GM19240 (cell line): ENCODE measurements around the gene MTX1.
A peak's percentile ranks its signal among the peaks of the same experiment; 100 is the strongest.
"Not testable (repeated sequence)": the region's sequence is repeated elsewhere in the genome, so short reads cannot be mapped to it uniquely, and the experiment has no call there.

Source experiments
- DNase-seq: peaks from one replicate; pipeline ENCODE4 v3.0.0; 2011; ENCODE audit warnings: low spot score; ENCODE audit not compliant: insufficient read length

Gene MTX1

DNA sequence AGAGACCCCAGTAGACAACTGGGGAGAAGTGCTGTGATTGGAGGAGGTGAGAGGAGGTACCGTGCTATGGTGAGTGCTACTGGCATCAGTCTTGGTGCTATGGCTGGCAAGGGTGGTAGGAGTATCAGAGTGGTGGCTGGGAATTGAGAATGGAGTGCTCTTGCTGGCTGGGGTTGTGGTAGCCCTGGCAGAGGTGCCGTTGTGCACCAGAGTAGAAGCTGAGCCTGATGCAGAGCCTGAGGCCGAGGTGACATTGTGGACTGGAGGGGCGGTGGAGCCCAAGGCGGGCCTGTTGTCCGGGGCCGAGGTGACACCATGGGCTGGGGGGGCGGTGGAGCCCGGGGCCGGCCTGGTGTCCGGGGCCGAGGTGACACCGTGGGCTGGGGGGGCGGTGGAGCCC is 20.2 kb upstream of the MTX1 start:
- DNase-seq, result no peak

DNA sequence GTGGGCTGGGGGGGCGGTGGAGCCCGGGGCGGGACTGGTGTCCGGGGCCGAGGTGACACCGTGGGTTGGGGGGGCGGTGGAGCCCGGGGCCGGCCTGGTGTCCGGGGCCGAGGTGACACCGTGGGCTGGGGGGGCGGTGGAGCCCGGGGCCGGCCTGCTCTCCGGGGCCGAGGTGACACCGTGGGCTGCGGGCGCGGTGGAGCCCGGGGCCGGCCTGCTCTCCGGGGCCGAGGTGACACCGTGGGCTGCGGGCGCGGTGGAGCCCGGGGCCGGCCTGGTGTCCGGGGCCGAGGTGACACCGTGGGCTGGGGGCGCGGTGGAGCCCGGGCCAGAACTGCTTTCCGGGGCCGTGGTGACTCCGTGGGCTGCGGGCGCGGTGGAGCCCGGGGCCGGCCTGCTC is 18.6 kb upstream of the MTX1 start:
- not testable (repeated sequence) for DNase-seq

DNA sequence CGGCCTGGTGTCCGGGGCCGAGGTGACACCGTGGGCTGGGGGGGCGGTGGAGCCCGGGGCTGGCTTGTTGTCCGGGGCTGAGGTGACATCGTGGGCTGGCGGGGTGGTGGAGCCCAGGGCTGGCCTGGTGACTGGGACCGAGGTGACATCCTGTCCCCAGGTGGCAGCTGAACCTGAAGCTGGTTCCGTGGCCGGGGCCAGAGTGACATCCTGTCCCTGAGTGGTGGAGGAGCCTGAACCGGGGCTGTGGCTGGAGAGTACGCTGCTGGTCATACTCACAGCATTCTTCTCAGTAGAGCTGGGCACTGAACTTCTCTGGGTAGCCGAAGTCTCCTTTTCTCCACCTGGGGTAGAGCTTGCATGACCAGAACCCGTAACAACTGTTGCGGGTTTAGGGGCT is 16.6 kb upstream of the MTX1 start:
- DNase-seq, result no peak

DNA sequence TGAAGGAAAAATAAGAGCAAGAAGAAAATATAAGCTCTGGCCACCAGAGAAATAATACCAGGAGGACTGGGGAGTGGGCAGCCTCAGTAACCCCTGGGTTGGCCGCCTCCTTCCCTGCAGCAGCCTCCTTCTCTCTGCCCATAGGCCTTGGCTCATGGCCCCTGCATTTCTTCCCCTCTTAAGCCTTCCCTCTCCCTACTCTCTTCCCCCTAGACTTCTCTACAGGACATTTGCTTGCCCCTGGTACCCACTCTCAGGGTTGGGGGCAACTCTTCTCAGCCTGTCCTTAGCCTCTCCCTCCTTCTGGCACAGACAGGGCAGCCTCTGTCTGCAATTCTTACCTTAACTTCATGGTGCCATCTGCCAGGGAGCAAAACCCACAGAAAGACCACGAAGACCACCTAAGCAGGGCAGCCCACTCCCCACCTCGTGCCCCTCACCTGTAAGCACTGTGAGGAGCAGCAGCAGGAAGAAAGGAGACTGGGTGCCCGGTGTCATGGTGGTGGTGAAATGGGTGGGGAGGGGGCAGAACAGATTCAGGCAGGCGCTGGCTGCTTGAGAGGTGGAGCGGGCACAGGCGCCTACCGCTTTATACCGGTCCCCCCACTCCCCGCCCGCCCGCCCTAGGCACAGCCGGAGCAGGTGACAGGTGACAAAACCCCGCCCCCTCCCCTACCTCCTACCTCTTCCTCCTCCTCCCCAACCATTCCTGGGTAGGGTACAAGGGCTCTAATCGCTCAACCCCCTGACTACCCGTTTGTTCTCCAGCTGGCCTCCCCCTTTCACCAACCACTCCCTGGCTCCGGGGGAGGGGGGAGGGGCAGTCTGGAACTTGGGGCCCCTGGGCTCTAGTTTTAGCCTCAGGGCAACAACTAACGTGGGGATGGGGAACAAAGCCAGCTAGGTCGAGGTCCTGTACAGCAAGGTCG is 15.9 kb upstream of the MTX1 start:
- DNase-seq, result no peak

DNA sequence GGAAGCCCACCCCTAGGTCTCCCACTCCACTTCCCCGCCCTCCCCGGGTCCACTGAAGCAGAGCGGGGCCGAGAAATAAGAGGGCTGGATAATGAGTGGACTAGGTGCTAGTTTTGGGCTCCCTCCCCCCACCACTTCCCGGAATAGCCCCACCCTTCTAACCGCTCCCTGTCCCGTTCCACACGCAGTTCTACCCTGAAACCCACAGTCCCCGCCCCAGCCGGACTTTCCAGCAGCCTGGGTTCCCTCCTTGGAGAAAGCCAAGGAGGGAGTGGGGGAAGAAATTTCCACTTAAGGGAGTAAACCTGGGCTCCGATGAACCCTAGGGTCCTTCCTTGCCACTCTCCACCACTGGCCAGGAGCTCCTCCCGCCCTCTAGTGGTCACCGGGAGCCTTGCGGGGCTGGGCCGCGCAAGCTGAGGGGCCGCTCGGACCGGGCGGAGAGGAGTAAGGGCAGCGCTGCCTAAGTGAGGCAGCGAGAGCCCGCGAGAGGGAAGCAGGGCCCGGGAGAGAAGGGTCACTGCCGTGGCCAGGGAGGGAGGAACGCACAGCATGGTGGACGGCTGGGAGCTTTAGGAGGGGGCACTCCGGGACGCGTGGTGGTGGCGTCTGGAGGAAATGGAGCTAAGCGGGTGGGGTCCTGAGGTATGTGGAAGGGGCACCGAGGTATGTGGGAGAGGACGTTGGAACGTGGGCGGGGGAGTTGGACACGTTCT is 15.1 kb upstream of the MTX1 start:
- DNase-seq, result peak; percentile 85

DNA sequence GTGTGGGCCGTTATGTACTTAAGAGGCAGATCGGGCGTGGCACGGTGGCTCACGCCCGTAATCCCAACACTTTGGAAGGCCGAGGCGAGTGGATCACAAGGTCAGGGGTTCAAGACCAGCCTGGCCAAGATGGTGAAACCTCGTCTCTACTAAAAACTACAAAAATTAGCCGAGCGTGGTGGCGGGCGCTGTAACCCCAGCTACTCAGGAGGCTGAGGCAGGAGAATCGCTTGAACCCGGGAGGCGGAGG is 14.6 kb upstream of the MTX1 start:
- DNase-seq, result not testable (repeated sequence)

DNA sequence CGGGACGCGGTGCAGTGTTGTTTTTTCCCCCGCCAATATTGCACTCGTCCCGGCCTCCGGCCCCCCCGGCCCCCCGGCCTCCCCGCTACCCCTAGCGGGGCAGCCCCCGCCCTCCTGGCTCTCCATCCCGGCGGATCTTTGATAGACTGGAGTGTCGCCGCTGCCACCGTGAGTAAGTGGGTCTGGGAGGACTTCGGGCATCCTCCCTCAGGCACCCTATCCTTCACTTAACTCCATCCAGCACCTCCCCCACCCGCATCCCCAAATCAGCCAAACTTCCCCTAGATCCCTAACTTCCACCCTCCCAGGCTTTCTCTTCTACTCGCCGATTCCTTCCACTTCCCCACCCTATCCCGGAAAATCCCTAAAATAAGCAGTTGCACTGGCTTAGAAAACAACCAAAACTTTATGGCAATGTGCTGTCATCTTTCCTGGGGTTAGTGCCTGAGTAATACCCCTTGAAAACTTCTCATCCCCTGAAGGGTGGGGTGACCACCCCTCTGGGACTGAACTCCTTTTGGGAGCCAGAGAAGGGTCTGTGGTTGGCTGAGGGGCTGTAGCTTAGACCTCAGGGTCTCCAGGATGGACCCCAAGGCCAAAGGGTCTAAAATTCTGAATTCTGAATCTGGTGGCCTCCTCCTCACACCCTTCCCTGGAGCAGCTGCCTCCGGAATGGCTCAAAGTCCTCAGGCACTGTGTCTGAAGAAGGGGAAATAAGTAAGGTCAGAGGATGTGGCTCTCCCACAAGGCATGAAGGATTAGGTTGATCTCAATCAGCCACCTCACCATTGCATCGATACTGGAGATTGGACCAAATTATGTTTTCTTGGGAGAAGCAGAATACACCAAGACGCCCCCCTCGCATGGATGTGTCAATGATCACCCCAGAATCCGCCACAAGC is 13.0 kb upstream of the MTX1 start:
- DNase-seq, result no peak

DNA sequence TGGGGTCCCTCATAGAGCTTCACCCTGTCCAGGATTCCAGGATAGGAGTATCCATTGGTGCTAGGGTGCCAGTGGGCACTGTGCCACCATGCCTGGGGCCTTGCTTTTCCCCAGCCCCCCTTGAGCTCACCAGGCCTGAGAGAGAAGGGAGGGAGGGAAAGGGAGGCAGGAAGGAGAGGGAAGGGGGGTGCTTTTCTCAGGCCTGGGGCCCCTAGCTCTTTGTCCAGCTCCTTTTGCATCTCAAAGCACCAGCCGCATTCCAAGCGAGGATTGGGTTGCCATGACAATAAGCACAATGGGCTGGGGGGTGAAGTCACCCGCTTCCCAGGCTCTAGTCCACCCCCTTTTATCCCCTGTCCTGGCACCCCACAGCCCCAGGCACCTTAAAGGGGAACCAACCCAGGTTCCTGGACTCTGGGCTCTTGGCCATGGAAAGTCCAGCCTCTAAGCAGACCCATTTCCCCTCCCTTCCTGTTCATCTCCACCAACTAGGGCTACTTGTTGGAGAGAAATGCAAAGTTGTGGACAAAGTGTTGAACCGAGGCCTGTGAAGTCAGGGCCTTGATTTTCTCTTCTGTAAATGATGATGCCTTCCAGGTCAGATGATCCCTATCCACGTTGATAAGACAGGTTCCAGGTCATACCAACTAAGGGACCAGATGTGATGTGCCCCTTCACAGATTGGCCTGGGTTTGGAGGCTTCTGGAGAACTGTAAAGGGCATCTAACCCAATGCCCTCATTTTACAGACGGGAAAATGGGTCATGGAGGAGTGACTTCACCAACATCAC is 12.2 kb upstream of the MTX1 start:
- no peak for DNase-seq

DNA sequence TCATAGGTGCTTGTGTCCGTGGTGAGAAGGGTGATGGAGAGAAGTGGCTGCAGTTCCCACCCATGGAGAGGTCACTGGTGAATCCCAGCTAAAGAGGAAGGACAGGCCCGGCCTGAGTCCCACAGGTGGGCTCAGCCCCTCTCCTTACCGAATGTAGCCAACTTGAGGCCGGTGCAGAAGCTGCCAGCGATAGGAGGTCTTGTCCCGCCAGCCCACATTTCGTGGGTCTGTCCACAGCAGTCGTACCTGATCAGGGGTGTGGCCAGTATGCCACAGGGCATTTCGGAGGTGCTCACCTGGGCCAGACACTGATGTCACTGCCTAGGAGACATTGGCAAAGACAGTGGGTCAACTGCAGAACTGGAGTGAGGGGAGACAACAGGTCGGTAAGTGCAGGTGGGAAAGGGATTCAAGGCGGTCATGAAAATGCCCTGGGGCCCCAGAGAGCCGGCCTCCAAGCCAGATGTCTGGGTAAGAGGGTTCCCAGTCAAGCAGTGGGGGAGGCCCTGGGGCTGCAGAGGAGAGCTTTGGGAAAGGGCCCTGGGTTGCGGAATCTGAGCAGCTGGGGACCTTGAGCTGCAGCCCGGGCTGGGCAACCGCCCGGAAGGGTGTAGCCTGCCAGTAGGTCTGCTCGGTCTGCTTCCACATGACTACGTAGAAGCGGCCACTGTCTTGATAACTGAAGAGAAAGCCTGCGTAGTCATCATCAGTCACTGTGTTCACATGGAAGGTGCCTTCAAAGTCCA is 11.4 kb upstream of the MTX1 start:
- no peak for DNase-seq

DNA sequence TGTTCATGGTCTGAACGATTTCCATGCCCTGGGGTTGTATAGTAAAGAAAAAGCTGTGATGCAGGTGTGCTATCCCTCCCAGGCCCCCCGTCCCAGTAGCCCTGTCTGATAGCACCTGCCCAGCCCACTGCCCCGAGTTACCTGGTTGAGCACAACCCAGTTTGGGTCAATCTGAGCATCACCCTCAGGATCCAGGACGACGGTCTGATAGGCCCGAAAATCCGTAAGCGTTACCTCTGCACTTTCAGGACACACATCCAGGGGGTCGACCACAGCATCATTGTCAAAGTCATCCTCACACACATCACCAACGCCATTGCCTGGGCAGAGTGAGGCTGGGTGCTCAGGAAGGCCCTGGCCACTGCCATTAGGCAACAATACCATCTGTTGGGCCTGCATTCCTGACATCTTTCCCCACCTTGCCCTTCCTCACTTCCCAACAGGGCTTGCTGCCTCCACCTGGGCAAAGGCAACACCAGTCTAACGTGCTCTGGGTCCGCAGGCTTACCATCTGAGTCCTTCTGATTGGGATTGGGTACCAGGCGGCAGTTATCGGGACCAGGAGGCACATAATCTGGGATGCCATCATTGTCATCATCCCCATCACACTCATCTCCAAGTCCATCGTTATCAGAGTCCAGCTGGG is 10.5 kb upstream of the MTX1 start:
- DNase-seq, result no peak

DNA sequence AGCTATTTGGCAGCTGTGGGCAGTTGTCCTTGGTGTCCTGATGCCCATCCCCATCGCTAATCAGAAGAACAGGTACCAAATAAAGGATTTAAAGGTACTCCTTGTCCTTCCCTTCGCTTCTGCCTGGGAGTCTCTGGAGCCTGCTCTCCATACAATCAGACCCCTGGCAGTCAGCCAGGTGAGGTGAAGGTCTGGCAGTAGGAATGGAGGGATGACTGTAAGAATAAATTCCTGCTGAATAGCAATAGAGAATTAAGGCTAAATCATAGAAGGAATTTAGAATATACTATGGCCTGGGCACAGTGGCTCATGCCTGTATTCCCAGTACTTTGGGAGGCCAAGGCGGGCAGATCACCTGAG is 10.0 kb upstream of the MTX1 start:
- DNase-seq, result no peak

DNA sequence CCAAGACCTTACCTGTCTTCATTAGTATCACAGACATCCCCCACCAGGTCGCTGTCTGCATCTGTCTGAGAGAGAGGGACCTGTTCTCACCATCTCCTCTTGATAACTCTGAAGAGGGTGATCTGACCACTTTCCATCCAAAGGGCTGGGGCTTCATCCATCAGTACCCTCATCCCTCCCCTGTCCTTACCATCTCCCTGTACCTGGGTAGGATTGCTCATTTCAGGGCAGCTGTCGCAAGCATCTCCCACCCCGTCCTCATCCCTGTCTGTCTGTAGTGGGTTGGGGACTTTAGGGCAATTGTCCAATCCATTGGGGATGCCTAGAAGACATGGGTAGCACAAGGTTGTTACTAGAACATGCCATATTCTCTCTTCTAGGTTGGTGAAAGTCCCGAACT is 8.7 kb upstream of the MTX1 start:
- no peak for DNase-seq

DNA sequence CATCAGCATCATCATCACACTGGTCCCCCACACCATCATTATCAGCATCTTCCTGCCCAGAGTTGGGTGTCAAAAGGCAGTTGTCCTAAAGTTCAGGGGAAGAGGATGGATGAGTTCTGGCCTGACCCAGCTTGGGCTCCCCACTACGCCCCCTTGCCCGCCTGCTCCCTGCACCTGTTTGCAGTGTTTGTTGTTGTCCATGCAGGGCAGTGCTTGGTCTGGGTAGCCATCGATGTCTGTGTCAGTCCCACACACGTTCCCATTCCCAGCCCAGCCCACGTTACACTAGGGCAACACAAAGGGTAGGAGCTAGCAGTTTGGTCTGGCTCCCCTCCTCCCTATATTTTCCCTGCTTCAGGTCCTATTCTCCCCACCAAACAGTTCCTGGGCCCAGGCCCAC is 7.6 kb upstream of the MTX1 start:
- DNase-seq, result no peak

DNA sequence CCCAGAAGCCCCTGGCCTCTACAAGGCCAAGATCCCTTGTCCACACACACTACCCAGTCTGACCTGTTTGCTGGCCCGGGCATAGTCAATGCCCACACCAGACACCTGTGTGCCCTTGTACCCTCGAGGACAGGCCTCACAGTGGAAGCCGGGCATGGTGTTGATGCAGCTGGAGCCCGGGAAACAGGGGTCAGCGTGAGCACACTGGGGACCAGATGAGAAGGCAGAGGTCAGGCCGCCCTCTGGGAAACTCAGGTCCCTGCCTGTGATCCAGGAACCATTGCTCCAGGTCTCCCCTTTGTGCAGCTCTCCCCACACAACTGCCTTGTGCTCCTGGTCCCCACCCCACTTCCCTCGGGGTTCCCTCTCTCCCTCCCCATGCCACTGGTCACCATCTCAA is 6.3 kb upstream of the MTX1 start:
- DNase-seq, result no peak

DNA sequence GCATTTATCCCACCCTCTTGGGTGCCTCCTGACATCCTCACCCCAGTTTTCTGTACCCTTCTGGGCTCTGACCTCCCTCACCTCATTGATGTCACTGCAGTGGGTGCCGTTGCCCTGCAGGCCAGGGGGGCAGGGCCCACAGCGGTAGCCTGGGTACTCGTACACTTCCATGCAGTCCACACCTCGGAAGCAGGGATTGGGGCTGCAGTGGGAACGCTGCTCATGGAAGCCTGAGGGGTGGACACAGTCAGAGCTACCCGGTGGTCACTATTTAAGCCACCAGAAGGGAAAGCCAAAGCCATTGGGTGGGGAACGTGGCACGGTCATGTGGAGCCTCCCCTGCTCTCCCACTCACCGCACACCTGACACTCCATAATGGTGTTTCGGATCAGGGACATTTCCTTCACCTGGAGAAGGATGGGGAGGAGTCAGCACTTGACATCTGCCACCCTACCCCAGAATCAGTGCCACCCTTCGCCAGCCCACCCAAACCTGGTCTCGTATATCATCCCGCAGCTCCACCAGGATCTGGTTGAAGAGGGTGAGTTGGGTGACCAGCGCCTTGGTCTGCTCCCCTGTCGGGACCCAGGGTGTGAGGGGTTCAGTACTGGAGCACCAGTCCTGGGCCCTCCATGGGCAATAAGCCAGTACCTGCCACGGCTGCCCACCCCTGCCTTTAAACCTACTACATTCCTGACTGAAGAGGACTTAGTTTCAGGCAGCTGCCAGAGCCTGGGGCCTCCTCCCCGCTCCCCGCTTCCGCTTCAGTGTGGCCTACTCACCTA is 5.6 kb upstream of the MTX1 start:
- no peak for DNase-seq

DNA sequence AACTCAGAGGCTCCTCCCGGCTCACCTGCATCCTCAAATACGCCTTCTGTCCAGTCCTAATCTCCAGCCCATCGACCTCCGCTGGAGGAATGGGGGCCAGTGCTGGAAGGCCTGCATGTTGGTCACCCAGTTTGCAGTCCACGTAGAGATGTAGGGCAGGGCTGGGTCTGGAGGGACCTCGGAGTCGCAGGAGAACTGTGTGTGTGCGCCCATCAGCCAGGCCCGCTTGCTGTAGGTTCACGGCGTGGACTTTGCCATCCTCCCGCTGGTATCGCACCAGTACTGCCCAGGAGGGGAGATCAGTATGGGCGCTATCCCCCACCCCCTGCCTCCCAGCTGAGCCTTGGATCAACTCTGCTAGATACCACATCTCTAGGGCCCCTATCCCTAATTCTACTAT is 3.5 kb upstream of the MTX1 start:
- no peak for DNase-seq

DNA sequence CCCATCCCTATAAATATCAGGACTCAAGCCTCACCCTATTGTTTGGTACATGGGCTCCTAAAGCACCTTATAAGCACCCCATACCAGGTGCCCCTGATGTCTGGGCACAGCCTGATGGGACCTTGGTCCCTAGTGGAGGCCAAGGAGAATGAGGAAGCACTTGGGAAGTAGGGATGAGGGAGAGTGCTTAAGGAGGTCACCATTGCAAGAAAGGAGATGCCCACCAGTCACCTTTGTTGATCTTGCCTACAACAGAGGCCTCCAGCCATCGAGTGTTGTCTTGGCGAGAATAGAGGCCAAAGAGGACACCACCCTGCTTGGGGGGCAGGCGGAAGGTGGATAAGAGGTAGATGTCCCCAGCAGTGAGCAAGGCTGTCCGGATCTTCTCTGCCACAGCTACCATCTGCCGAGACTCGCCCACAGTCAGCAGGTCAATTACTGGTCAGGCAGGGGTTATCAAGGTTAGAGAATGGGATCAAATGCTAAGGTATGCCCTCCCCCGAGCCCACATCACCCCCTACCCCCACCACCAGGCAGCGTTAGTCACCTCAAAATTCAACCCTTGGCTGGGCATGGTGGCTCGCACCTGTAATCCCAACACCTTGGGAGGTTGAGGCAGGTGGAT is 2.4 kb upstream of the MTX1 start:
- no peak for DNase-seq

DNA sequence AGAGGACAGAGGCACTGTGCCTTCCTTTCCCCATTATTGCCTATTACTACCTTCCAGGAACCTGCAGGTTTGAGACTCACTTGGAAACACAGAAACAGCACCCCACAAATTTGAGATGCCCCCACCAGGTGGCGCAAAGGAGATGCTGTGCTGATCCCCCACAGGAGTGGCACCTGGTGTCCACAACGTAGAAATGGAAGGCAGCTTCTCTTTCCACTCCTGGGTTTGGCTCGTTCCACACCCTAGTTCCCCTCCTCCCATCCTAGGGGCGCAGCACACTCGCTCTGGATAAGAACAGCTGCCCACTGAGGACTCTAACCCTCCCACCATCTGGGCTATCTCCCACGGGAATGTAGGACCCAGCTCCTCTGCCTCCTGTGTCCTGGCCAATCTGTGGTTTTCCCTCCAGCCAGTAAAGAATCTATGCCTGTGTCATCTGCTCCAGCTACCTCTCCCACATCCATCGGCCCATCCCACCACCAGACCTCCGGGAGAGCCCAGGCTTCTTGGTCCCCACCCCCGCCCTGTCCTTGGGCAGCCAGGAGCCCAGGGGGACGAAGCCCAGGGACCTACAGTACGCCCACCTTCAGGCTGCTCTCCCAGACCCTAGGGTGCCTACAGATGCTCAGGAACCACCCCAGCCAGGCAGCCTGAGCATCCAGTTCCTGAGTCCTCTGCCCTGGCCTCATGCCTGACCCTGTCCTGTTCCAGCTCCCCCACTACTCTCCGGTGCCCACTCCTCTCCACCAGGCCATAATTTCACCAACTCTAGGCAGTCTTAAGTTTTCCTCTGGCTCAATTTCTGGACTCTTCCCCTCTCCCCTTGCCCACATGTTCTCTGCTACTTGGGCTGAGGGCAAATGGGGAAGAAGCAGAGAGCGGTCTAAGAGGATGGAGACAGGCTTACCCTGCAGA is 1.3 kb upstream of the MTX1 start:
- peak; percentile 79 for DNase-seq
